Subcutaneous adipose tissue (tissue), 4 donors: ENCODE data around the gene ART3. TPM values are rescaled to one million over a fixed set of nuclear protein-coding genes. Genes with fewer than 3 reads are reported as not detected.

Source experiments
- CTCF ChIP-seq: fragments of 450-650 bp; IDR thresholded peaks from one replicate; pipeline ENCODE4 v1.5.1; 2016; ENCODE audit warnings: low read depth, mild to moderate bottlenecking, control low read depth, antibody characterized with exemption, moderate library complexity
- total RNA-seq, 4 donors: library from RNA; depleted of rRNA; stranded (reverse); fragments of >200 nt; gene quantifications; one replicate each; pipeline ENCODE4 v1.1.0, GENCODE V29; 2016

Gene ART3
- total RNA-seq, 4 donors from 2014 or later: not detected

GRCh38 chr4:76055016-76055415 is 19.5 kb upstream of the ART3 start:
- no peak for TF ChIP-seq CTCF

- no peak for TF ChIP-seq CTCF
These were observed 19.1 kb upstream of the ART3 start for GRCh38 chr4:76055421-76055820.

- no peak for TF ChIP-seq CTCF
These were observed 16.2 kb upstream of the ART3 start for GRCh38 chr4:76058302-76058701.

- no peak for TF ChIP-seq CTCF
These were observed 15.6 kb upstream of the ART3 start for GRCh38 chr4:76058888-76059426.

- TF ChIP-seq CTCF: no peak
These were observed 14.8 kb upstream of the ART3 start for GRCh38 chr4:76059750-76060149.

GRCh38 chr4:76060506-76060905 is 14.0 kb upstream of the ART3 start:
- TF ChIP-seq CTCF: no peak

- no peak for TF ChIP-seq CTCF
These were observed 13.1 kb upstream of the ART3 start for GRCh38 chr4:76061421-76061820.
